ENCODE results near the gene EPHB1. TPM values are rescaled to one million over a fixed set of nuclear protein-coding genes. Genes with fewer than 3 reads are reported as not detected.
"Not testable (repeated sequence)": the region's sequence is repeated elsewhere in the genome, so short reads cannot be mapped to it uniquely, and the experiment has no call there.

Gene EPHB1
- total RNA-seq, 2 donors from 2014 or later = 0.59 to 0.62 TPM

DNA sequence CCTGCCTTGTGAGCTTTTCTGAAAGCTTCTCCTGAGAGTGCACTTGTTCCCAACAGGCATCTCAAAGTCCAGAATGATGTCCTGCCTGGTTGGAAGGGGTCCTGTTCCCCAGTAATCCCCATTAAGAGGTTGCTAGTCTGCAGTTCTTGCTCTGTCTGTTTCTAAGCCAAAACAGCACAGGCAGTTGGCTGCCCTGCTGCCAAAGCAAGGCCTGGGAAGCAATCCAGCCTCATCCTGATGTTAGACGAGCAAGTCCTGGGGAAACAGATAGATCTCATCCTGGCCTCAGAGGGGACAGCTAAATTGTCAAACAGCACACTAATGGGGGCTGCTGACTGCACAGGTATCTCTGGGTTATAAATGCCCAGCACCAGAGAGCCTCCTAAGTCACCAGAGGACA lies 198.0 kb downstream of the EPHB1 start:
- peaks cover 3% of the 10 kb centered on the region for H3K9me3 Mint-ChIP-seq
- no peaks in the 10 kb centered on the region for H3K36me3 Mint-ChIP-seq
- H3K4me1 Mint-ChIP-seq (ENCODE audit: low read depth in 2 of 2) = no peaks in the 10 kb centered on the region
- no peak overlapping the region for H3K4me3 Mint-ChIP-seq
- DNase-seq (ENCODE audit: low spot score) = no peak
- peaks cover 12 to 24% of the 10 kb centered on the region in 2 donors for H3K27me3 Mint-ChIP-seq
- no peak overlapping the region for H3K27ac Mint-ChIP-seq
- ATAC-seq = no peak

DNA sequence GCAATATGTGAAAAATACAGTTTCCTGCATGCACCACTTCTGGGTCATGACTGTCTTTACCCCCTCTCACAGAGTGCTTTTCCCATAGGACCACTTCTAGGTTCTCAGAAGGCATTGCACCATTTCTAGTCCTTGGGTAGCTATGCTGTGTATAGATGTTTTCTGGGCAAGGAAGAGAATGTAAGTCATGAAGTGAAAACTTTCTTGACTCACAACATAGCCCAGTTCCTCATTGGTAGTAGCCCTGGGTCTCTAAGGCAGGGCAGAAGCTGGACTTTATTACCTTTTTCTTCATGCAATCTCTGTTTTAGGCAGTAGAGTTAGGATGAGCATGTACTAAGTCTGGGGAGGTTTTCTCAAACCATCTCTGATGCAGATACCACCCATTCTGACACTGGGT lies 203.1 kb downstream of the EPHB1 start:
- H3K4me3 Mint-ChIP-seq = no peak overlapping the region
- no peaks in the 10 kb centered on the region for H3K36me3 Mint-ChIP-seq
- H3K27me3 Mint-ChIP-seq = peaks cover 16 to 17% of the 10 kb centered on the region in 2 donors
- DNase-seq (ENCODE audit: low spot score) = no peak
- H3K4me1 Mint-ChIP-seq (ENCODE audit: low read depth in 2 of 2) = no peaks in the 10 kb centered on the region
- H3K27ac Mint-ChIP-seq = no peak overlapping the region
- no peak for ATAC-seq
- H3K9me3 Mint-ChIP-seq = peaks cover 8% of the 10 kb centered on the region

DNA sequence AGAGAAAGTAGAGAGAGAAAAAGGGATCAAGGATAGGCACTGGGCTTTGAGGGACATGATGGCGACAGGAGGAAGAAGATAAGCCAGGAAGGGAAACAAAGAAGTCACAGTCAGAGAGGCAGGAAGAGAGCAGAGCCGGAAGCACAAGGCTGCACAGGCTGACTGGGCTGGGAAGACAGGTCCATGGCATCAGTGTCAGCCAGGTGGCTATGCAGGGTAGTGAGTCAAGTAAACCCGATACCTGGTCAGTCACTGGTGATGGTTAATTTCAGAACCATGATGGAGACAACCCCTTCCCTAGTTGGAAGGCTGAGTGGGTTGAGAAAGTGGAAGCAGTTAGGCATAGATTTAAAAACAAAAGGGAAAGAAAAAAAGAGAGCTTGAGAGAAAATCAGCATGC lies 203.8 kb downstream of the EPHB1 start:
- no peak overlapping the region for H3K4me3 Mint-ChIP-seq

DNA sequence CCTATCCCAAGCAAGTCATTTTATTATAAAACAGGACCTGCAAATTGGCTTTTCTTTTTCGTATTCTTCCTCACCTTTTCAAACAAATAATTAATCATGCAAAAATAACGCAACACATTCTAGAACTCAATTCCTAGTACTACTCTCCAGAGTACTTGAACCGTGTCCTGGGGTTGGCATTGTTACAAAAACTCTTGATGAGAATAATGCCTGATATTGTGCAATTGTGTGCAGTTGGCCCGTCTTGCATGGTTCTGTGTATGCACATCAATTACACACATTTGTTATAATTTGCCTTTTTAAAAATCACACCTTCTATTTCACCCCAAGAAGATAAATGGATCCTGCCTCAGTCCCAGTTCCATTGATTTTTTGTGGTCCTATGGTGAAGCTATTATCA lies 205.4 kb downstream of the EPHB1 start:
- no peak for ATAC-seq
- Mint-ChIP-seq H3K27ac (no peak overlapping the region), H3K4me1 (ENCODE audit: low read depth in 2 of 2) (no peaks in the 10 kb centered on the region), H3K36me3 (no peaks in the 10 kb centered on the region), H3K9me3 (peaks cover 5% of the 10 kb centered on the region), H3K27me3 (peaks cover 10 to 13% of the 10 kb centered on the region in 2 donors), H3K4me3 (no peak overlapping the region)
- no peak for DNase-seq (ENCODE audit: low spot score)

More for the DNA sequence above, 203.8 kb downstream of the EPHB1 start:
- Mint-ChIP-seq H3K9me3 (peaks cover 8% of the 10 kb centered on the region), H3K27me3 (peaks cover 16 to 17% of the 10 kb centered on the region in 2 donors), H3K36me3 (no peaks in the 10 kb centered on the region), H3K27ac (no peak overlapping the region), H3K4me1 (ENCODE audit: low read depth in 2 of 2) (no peaks in the 10 kb centered on the region)
- DNase-seq (ENCODE audit: low spot score) (no peak), ATAC-seq (no peak)

DNA sequence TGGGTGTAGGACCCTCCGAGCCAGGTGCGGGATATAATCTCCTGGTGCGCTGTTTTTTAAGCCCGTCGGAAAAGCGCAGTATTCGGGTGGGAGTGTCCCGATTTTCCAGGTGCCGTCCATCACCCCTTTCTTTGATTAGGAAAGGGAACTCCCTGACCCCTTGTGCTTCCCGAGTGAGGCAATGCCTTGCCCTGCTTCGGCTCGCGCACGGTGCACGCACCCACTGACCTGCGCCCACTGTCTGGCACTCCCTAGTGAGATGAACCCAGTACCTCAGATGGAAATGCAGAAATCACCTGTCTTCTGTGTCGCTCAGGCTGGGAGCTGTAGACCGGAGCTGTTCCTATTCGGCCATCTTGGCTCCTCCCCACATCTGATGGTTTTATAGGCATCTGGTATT lies 210.6 kb downstream of the EPHB1 start:
- not testable (repeated sequence) for H3K4me1 Mint-ChIP-seq (ENCODE audit: low read depth in 2 of 2); ATAC-seq; H3K4me3 Mint-ChIP-seq; H3K36me3 Mint-ChIP-seq; DNase-seq (ENCODE audit: low spot score); H3K27me3 Mint-ChIP-seq; H3K27ac Mint-ChIP-seq; H3K9me3 Mint-ChIP-seq

DNA sequence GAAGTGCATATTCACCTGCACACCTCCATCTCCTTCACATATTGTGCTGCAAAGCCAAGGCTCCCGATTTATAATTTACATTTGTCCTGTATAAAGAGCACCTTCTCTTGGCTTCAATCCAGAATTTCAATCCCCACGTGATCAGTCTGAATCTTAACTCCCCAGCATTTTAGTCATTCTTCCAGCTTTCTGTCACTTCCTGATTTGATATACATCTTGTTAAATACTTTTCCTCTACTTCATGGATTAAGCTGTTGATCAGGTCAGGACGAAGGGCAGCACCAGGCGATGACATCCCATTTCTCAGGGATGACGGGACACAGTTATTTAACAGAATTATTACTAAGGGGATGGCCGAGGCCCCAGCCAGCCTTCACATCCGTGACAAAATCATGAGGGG lies 212.5 kb downstream of the EPHB1 start:
- Mint-ChIP-seq H3K4me3 (no peak overlapping the region), H3K36me3 (no peaks in the 10 kb centered on the region), H3K4me1 (ENCODE audit: low read depth in 2 of 2) (no peaks in the 10 kb centered on the region), H3K27me3 (peaks cover 0 to 2% of the 10 kb centered on the region in 2 donors), H3K27ac (no peak overlapping the region), H3K9me3 (peaks cover 4% of the 10 kb centered on the region)
- ATAC-seq (no peak), DNase-seq (ENCODE audit: low spot score) (no peak)

DNA sequence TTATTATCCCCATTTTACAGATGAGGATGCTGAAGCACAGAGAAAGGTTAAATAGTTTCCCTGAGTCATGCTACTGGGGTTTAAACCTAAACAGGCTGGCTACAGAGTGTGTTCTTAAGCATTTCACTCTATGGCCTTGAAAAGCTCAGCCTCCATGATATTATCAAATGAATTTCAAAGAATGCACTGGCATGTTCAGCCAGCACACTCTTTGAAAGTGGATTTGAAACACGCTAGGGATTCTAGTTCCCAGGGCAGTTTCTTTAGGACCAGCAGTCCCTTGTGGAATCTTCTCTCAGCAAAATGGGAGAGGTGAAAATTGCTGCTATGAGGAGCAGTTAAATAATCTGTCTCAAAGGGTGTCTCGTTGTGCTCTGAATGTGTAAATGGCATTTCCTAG lies 213.3 kb downstream of the EPHB1 start:
- no peaks in the 10 kb centered on the region for H3K4me1 Mint-ChIP-seq (ENCODE audit: low read depth in 2 of 2)
- ATAC-seq = peak in 1 of 2 donors; percentile 11
- no peak overlapping the region for H3K27ac Mint-ChIP-seq
- no peak for DNase-seq (ENCODE audit: low spot score)
- peaks cover 4% of the 10 kb centered on the region for H3K9me3 Mint-ChIP-seq
- H3K36me3 Mint-ChIP-seq = no peaks in the 10 kb centered on the region
- H3K4me3 Mint-ChIP-seq = no peak overlapping the region
- peaks cover 0 to 6% of the 10 kb centered on the region in 2 donors for H3K27me3 Mint-ChIP-seq

DNA sequence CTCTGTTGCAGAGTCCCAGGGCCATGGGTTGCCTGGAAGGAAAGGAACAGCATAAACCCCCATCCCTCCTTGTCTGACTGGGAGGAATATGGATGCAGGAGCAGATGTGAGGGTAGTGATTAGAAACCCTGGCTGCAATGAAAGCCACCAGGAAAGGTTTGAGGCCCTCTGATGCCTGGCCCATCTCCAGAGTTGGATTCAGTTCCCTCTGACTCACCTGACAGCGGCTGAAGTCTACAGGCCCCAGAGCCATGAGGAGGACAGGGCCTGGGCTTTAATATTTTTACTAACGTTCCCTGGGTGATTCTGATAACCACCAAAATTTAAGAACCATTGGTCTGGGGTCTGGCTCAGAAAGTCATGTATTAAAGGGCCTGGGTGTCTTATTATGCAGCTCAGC lies 214.0 kb downstream of the EPHB1 start:
- Mint-ChIP-seq H3K27me3 (peaks cover 0 to 6% of the 10 kb centered on the region in 2 donors), H3K36me3 (no peaks in the 10 kb centered on the region), H3K9me3 (peaks cover 4% of the 10 kb centered on the region), H3K4me1 (ENCODE audit: low read depth in 2 of 2) (no peaks in the 10 kb centered on the region), H3K4me3 (no peak overlapping the region), H3K27ac (no peak overlapping the region)
- no peak for DNase-seq (ENCODE audit: low spot score)
- peak in 1 of 2 donors; percentile 45 for ATAC-seq

DNA sequence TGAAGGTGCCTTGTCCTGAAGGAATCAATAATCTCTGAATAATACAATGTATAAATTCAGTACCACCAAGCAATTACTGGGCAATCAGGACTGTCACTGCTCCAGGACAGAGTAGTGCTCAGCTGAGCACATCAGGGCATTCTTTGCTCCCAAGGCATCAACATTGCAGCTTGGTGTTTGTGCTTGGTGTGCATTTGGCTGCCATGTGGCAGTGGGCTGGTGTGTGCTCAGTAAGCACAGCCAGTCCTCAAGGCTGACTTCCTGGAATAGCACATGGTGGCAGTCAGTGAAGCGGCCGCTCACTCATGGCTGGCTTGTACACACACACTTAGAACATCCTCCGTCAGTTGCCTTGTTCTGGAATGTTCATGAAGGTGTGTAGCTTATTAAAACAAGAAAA lies 217.0 kb downstream of the EPHB1 start:
- ATAC-seq = no peak
- Mint-ChIP-seq H3K27me3 (peaks cover 0 to 4% of the 10 kb centered on the region in 2 donors), H3K36me3 (no peaks in the 10 kb centered on the region), H3K9me3 (no peaks in the 10 kb centered on the region), H3K4me3 (no peak overlapping the region), H3K27ac (no peak overlapping the region), H3K4me1 (ENCODE audit: low read depth in 2 of 2) (no peaks in the 10 kb centered on the region)
- no peak for DNase-seq (ENCODE audit: low spot score)

DNA sequence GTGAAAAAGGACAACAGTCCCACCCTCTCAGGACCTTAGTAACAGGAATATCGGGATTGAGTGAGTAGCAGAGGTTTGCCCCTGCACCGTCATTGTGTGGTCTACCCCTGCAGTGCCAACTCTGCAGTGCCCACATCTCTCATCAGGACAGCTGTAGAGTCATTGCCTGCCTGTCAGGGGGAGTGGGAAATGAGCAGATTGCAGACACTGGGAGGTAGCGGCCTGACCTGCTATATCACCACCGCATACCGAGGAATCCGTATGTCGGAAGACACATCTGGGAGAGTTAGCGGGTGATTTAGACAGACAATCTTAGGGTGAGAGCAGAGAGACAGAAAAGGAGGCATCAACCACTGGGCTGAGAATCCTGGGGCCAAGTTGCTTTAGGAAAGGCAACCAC lies 218.1 kb downstream of the EPHB1 start:
- peak in 1 of 2 donors; percentile 16 for ATAC-seq
- H3K9me3 Mint-ChIP-seq = no peaks in the 10 kb centered on the region

DNA sequence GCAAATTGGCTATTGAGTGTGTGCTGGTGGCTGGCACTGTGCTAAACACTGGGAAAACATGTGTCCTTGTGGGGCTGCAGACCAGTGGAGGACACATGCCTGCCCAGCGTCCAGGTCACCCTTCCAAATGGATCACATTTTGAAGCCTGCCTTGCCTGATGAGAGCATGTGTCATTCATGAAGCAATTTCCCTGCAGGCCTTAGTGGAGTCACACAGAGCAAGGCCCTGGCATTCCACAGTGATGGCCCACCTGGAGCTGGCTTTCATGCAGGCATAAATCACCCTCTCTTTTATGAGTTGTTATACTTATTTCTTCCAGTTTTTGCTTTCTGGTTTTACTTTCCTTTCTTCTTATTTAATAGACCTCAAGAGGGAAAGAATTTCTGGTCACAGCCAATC lies 219.5 kb downstream of the EPHB1 start:
- no peaks in the 10 kb centered on the region for H3K9me3 Mint-ChIP-seq
- no peak overlapping the region for H3K4me3 Mint-ChIP-seq
- ATAC-seq = no peak
- no peak overlapping the region for H3K27ac Mint-ChIP-seq
- no peaks in the 10 kb centered on the region for H3K4me1 Mint-ChIP-seq (ENCODE audit: low read depth in 2 of 2)
- H3K27me3 Mint-ChIP-seq = peaks cover 0 to 4% of the 10 kb centered on the region in 2 donors
- DNase-seq (ENCODE audit: low spot score) = no peak
- H3K36me3 Mint-ChIP-seq = no peaks in the 10 kb centered on the region

More for the DNA sequence above, 218.1 kb downstream of the EPHB1 start:
- Mint-ChIP-seq H3K4me3 (no peak overlapping the region), H3K4me1 (ENCODE audit: low read depth in 2 of 2) (no peaks in the 10 kb centered on the region), H3K27me3 (peaks cover 0 to 4% of the 10 kb centered on the region in 2 donors), H3K36me3 (no peaks in the 10 kb centered on the region), H3K27ac (no peak overlapping the region)
- DNase-seq (ENCODE audit: low spot score) = no peak

DNA sequence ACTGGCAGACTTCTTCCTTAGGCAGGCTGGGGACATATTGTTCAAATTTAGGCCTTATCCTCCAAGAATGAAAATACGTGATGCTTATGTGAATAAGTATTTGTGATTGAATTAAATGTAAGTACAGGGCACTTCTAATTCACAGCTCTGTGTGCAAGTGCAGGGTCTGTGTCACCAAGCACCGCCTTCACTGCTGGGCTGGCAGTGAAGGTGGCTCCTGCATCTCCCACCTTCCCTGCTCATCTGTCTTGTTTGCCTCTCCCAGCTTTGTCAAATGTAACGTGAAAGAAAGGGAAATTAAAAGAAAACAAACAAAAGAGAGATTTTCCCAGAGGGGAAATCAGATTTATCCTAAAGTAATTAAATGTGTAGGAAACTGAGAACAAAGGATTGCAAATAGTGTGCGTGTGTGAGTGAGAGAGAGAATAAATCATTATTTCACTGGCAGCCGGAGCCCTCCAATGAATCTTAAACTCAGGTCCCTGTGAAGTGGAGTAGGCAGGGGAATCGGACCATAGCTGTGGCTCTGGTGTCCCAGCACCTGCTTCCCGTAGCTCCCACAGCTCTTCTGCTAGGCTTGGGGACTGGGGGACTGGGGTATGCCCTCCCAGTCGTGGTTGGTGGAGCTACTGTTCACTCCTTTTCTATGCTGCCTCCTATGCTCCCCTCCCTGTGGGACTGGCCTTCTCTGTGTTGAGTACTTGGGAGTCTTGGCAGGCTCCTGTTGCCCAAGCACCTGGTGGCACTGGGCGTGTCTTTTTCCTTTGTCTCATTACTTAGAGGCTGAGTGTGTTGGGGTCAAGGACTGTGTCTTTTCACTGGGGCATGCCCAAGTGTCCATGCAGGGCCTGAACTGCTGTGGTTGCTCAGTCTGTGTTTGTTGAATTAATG lies 222.2 kb downstream of the EPHB1 start:
- H3K27me3 Mint-ChIP-seq = peaks cover 0 to 4% of the 10 kb centered on the region in 2 donors
- no peaks in the 10 kb centered on the region for H3K4me1 Mint-ChIP-seq (ENCODE audit: low read depth in 2 of 2)
- ATAC-seq (peak in 1 of 2 donors; percentile 18), DNase-seq (ENCODE audit: low spot score) (no peak)
- H3K9me3 Mint-ChIP-seq = no peaks in the 10 kb centered on the region
- H3K4me3 Mint-ChIP-seq = no peak overlapping the region
- no peaks in the 10 kb centered on the region for H3K36me3 Mint-ChIP-seq
- no peak overlapping the region for H3K27ac Mint-ChIP-seq

DNA sequence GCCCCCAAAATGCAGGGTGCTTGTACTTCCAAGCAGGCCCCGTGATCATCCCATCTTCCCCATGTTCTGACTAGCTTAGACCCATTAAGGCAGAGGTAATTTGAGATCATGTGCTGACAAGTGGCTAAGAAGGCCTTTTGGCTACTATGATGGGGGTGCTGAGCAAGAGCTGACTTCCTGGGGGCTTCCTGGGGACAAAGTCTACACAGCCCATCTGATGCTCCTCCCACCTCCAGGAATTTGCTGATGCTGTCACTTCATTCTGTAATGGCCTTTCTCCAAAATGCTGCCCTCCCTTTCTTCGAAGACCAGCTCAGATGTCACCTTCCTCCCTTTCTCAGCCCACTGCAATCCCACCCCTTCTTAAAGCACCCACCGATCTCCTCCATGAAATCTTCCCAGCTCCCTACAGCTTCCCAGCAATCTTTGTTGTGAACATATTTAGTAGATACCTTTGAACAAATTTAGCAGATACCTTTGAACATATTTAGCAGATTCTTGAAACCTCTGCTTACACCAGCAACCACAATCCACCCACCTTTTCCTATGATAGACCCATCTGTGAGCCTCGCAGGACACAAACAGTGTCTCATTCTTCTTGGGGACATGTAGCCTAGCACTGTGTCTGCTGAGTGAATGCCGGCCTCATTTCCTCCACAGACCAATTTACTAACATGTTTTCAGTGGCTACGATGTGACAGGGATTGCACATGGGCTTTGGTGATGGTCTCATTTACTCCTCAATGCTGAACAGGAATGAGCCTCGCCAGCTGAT lies 223.3 kb downstream of the EPHB1 start:
- H3K9me3 Mint-ChIP-seq = no peaks in the 10 kb centered on the region
- no peaks in the 10 kb centered on the region for H3K4me1 Mint-ChIP-seq (ENCODE audit: low read depth in 2 of 2)
- H3K36me3 Mint-ChIP-seq = no peaks in the 10 kb centered on the region
- ATAC-seq (no peak), DNase-seq (ENCODE audit: low spot score) (no peak)
- H3K27ac Mint-ChIP-seq = no peak overlapping the region
- no peak overlapping the region for H3K4me3 Mint-ChIP-seq
- H3K27me3 Mint-ChIP-seq = no peaks in the 10 kb centered on the region

DNA sequence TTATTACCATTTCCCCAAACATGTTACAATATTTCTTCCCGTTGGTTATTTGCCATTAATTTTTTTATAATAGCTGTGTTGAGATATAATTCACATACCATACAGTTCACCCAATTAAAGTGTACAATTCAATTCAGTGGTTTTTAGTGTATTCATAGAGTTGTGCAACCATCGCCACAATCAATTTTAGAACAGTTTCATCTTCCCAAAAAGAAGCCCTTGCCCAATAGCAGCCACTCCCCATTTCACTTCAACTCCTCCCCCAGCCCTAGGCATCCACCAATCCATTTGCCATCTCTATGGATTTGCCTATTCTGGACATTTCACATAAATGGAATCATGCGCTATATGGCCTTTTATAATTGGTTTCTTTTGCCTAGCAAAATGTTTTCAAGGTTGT lies 225.1 kb downstream of the EPHB1 start:
- Mint-ChIP-seq H3K27me3 (no peaks in the 10 kb centered on the region), H3K36me3 (no peaks in the 10 kb centered on the region), H3K9me3 (no peaks in the 10 kb centered on the region), H3K4me1 (ENCODE audit: low read depth in 2 of 2) (no peaks in the 10 kb centered on the region), H3K4me3 (no peak overlapping the region), H3K27ac (no peak overlapping the region)
- ATAC-seq = no peak
- DNase-seq (ENCODE audit: low spot score) = no peak
